SK-N-SH (cell line): ENCODE measurements around the gene CCDC69. TPM values are rescaled to one million over a fixed set of nuclear protein-coding genes. Genes with fewer than 3 reads are reported as not detected.

Experiments used
- CTCF ChIA-PET: fragments of 300-600, 350-600 bp; formaldehyde crosslinking; extraction: SDS; loops from one replicate; lab custom pipeline; 2021; lab: Yijun Ruan, JAX
- POLR2A ChIA-PET: fragments of 350-600 bp; sonication (Branson Sonifier 250); formaldehyde crosslinking; extraction: SDS; loops from one replicate; lab custom pipeline; 2020; ENCODE audit warnings: antibody characterized with exemption, inconsistent platforms; lab: Yijun Ruan, JAX
- DNase-seq: peaks from one replicate; pipeline ENCODE4 v3.0.0; 2012
- H2AFZ ChIP-seq: fragments of 200-600 bp; sonication (generic); 2 replicates; pipeline ENCODE4 v1.8.1; 2016; ENCODE audit warnings: antibody characterized with exemption, mild to moderate bottlenecking, low read depth
- H3F3A ChIP-seq: fragments of 200-600 bp; sonication (generic); replicated peaks from 2 replicates; pipeline ENCODE3; 2016; ENCODE audit warnings: antibody characterized with exemption, mild to moderate bottlenecking; ENCODE audit not compliant: insufficient read depth
- H3K27ac ChIP-seq, 2 experiments: fragments of 200-500 bp in 1 of 2; fragments of 200-600 bp in 1 of 2; sonication (Bioruptor generic) in 1 of 2; sonication (generic), shearing (Covaris generic) in 1 of 2; 2 replicates each; pipeline versions ENCODE4 v1.5.1 to v1.6.1; 2014 to 2016; ENCODE audit warnings: low read depth in 2 of 2, inconsistent platforms in 1 of 2, low read length in 1 of 2, mild to moderate bottlenecking in 1 of 2, mixed read lengths in 1 of 2
- H3K27me3 ChIP-seq: fragments of 200-600 bp; sonication (generic), shearing (Covaris generic); 2 replicates; pipeline ENCODE4 v1.6.1; 2016; ENCODE audit warnings: mixed run types; ENCODE audit not compliant: insufficient read depth
- H3K36me3 ChIP-seq, 2 experiments: fragments of 200-500 bp in 1 of 2; fragments of 200-600 bp in 1 of 2; sonication (Bioruptor generic) in 1 of 2; sonication (generic) in 1 of 2; replicated peaks in 1 of 2; 2 replicates each; pipeline versions ENCODE3 to v1.5.1; 2014 to 2016; ENCODE audit warnings: low read length in 1 of 2, mild to moderate bottlenecking in 1 of 2; ENCODE audit not compliant: insufficient read depth in 2 of 2, control insufficient read depth in 1 of 2
- H3K4me1 ChIP-seq, 2 experiments: fragments of 200-500 bp in 1 of 2; fragments of 200-600 bp in 1 of 2; sonication (Bioruptor generic) in 1 of 2; sonication (generic), shearing (Covaris generic) in 1 of 2; 2 replicates each; pipeline versions ENCODE4 v1.5.1 to v1.6.1; 2014 to 2016; ENCODE audit warnings: low read depth in 1 of 2, low read length in 1 of 2, mixed run types in 1 of 2; ENCODE audit not compliant: insufficient read depth in 2 of 2, control insufficient read depth in 1 of 2
- H3K4me2 ChIP-seq: fragments of 200-600 bp; sonication (generic), shearing (Covaris generic); 2 replicates; pipeline ENCODE4 v1.6.1; 2017; ENCODE audit warnings: mixed run types
- H3K4me3 ChIP-seq, 2 experiments: fragments of 200-500 bp in 1 of 2; fragments of 200-600 bp in 1 of 2; sonication (Bioruptor generic) in 1 of 2; sonication (generic), shearing (Covaris generic) in 1 of 2; 2 replicates each; pipeline versions ENCODE4 v1.5.1 to v1.8.1; 2014 to 2016; ENCODE audit warnings: low read depth in 2 of 2, inconsistent platforms in 1 of 2, low read length in 1 of 2, mild to moderate bottlenecking in 1 of 2, mixed read lengths in 1 of 2, moderate library complexity in 1 of 2
- H3K79me2 ChIP-seq: fragments of 200-600 bp; sonication (generic); 2 replicates; pipeline ENCODE4 v1.8.1; 2017; ENCODE audit warnings: mild to moderate bottlenecking; ENCODE audit not compliant: insufficient read depth
- H3K9ac ChIP-seq: fragments of 200-600 bp; sonication (generic); 2 replicates; pipeline ENCODE4 v1.6.1; 2017; ENCODE audit warnings: mixed run types
- H3K9me2 ChIP-seq: fragments of 200-600 bp; sonication (generic); 2 replicates; pipeline ENCODE4 v1.6.1; 2017; ENCODE audit warnings: mixed run types
- H3K9me3 ChIP-seq: fragments of 200-600 bp; sonication (generic); 2 replicates; pipeline ENCODE4 v1.6.1; 2017; ENCODE audit warnings: mixed run types, mild to moderate bottlenecking, moderate library complexity
- H4K20me1 ChIP-seq: fragments of 200-600 bp; sonication (generic); 2 replicates; pipeline ENCODE4 v1.6.1; 2017; ENCODE audit warnings: mild to moderate bottlenecking, mixed run types; ENCODE audit not compliant: insufficient read depth
- CHD2 ChIP-seq: fragments of 150-350 bp; IDR thresholded peaks from 2 replicates; pipeline ENCODE4 v1.6.1; 2018; ENCODE audit warnings: low read length; ENCODE audit not compliant: partially characterized antibody
- ELF1 ChIP-seq: IDR thresholded peaks from 2 replicates; pipeline ENCODE4 v1.4.0; 2012
- EP300 ChIP-seq, 2 experiments: IDR thresholded peaks; 2 replicates each; pipeline versions ENCODE4 v1.4.0 to v1.6.1; 2012; ENCODE audit warnings: borderline replicate concordance in 1 of 2, low read depth in 1 of 2, low read length in 1 of 2
- EZH2phosphoT487 ChIP-seq: fragments of 200-600 bp; sonication (generic); IDR thresholded peaks from 2 replicates; pipeline ENCODE4 v1.6.1; 2017; ENCODE audit warnings: low read depth, mixed run types, mild to moderate bottlenecking, antibody characterized with exemption, moderate library complexity, borderline replicate concordance
- GABPA ChIP-seq: IDR thresholded peaks from 2 replicates; pipeline ENCODE4 v1.4.0; 2012; ENCODE audit warnings: low read depth, mild to moderate bottlenecking
- GATA2 ChIP-seq: sonication (generic); formaldehyde crosslinking; IDR thresholded peaks from 2 replicates; pipeline ENCODE4 v1.5.0; 2020; ENCODE audit warnings: mild to moderate bottlenecking, missing genetic modification reagents
- NRF1 ChIP-seq: IDR thresholded peaks from 2 replicates; pipeline ENCODE4 v1.6.1; 2012; ENCODE audit warnings: low read depth, mild to moderate bottlenecking, low read length
- PBX3 ChIP-seq: IDR thresholded peaks from 2 replicates; pipeline ENCODE4; 2012
- REST ChIP-seq: IDR thresholded peaks from 2 replicates; pipeline ENCODE4 v1.6.1; 2012; ENCODE audit warnings: mild to moderate bottlenecking, low read depth, low read length, moderate library complexity
- TAF1 ChIP-seq: IDR thresholded peaks from 2 replicates; pipeline ENCODE4 v1.6.1; 2012; ENCODE audit warnings: low read depth, mild to moderate bottlenecking, low read length, moderate library complexity, borderline replicate concordance
- TEAD4 ChIP-seq: IDR thresholded peaks from 2 replicates; pipeline ENCODE4 v1.4.0; 2012; ENCODE audit warnings: mild to moderate bottlenecking, borderline replicate concordance; ENCODE audit not compliant: insufficient read depth
- YY1 ChIP-seq: IDR thresholded peaks from 2 replicates; pipeline ENCODE4 v1.4.0; 2012; ENCODE audit warnings: low read depth, mild to moderate bottlenecking
- WGBS: methylation state at CpG from one replicate; pipeline ENCODE4 v1.1.6; 2017; ENCODE audit warnings: low lambda C conversion rate; 5-methylcytosine and 5-hydroxymethylcytosine counted together
- polyA plus RNA-seq, 3 experiments: library from polyadenylated mRNA; depleted of rRNA; stranded (reverse); fragments of >200 nt; gene quantifications; 2 replicates each; pipeline ENCODE4 v1.2.3, GENCODE V29; 2012
- TF ChIP-seq, protein P1 (sequence below): fragments of 200-600 bp; sonication (generic); IDR thresholded peaks from 2 replicates; pipeline ENCODE4 v1.6.1; 2017; ENCODE audit warnings: antibody characterized with exemption, mild to moderate bottlenecking, moderate library complexity

Gene CCDC69
- polyA plus RNA-seq, 1 of the 3 experiments (the other 2 are of a cell fraction), result 0.38 TPM

DNA sequence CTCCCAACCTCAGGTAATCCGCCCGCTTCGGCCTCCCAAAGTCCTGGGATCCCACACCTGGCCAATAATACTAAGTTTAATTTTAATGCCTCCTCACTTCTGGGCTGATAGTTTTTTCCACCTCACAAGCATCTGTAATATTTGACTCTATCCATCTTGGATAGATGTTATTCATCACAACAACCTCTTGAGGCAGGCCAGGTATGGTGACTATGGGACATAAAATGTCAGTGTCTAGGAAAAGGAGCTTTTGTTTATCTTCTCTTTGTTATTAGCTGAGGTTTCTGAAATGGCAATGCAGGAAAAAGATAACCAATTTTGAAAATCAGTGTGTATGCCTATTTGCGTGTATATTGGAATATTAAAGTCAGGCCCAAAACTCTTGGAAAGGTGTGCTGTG lies 1.2 kb upstream of the CCDC69 start:
- ChIA-PET CTCF (interaction anchor here (4.3 kb wide), 1 partner anchor 14 kb away, joined by 29 read pairs; no protein-coding TSS in a partner anchor), POLR2A (no interaction called here)

More for the DNA sequence above, 1.2 kb upstream of the CCDC69 start:
- Histone ChIP-seq H3F3A (no peaks in the 10 kb centered on the region), H3K4me3 (no peak overlapping the region), H4K20me1 (no peaks in the 10 kb centered on the region), H3K4me1 (no peaks in the 10 kb centered on the region; a peak in 1 of 4 replicates), H3K79me2 (no peaks in the 10 kb centered on the region), H3K27ac (no peak overlapping the region), H3K4me2 (no peak overlapping the region), H3K27me3 (no peaks in the 10 kb centered on the region), H3K9me3 (no peaks in the 10 kb centered on the region), H2AFZ (no peak overlapping the region), H3K36me3 (no peaks in the 10 kb centered on the region), H3K9me2 (no peaks in the 10 kb centered on the region), H3K9ac (no peak overlapping the region)
- WGBS, result 95% methylated on average over 4 of the region's 4 CpGs
- no peak for TF ChIP-seq YY1
- TF ChIP-seq NRF1, result no peak
- no peak for TF ChIP-seq REST
- no peak for TF ChIP-seq PBX3
- TF ChIP-seq ELF1, result no peak
- TF ChIP-seq TAF1, result no peak
- TF ChIP-seq GATA2 (CRISPR knock-in tag), result no peak
- no peak for TF ChIP-seq EP300 (IDR thresholded peaks at IDR 0.05; ENCODE audit: borderline replicate concordance in 1 of 2, low read depth in 1 of 2, low read length in 1 of 2)
- no peak for TF ChIP-seq TEAD4
- TF ChIP-seq, protein P1, sequence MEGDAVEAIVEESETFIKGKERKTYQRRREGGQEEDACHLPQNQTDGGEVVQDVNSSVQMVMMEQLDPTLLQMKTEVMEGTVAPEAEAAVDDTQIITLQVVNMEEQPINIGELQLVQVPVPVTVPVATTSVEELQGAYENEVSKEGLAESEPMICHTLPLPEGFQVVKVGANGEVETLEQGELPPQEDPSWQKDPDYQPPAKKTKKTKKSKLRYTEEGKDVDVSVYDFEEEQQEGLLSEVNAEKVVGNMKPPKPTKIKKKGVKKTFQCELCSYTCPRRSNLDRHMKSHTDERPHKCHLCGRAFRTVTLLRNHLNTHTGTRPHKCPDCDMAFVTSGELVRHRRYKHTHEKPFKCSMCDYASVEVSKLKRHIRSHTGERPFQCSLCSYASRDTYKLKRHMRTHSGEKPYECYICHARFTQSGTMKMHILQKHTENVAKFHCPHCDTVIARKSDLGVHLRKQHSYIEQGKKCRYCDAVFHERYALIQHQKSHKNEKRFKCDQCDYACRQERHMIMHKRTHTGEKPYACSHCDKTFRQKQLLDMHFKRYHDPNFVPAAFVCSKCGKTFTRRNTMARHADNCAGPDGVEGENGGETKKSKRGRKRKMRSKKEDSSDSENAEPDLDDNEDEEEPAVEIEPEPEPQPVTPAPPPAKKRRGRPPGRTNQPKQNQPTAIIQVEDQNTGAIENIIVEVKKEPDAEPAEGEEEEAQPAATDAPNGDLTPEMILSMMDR, result no peak
- TF ChIP-seq EZH2phosphoT487, result no peak
- TF ChIP-seq CHD2, result no peak
- TF ChIP-seq GABPA, result no peak
- no peak for DNase-seq
